Measurements from ENCODE around the gene SPAAR.

DNA sequence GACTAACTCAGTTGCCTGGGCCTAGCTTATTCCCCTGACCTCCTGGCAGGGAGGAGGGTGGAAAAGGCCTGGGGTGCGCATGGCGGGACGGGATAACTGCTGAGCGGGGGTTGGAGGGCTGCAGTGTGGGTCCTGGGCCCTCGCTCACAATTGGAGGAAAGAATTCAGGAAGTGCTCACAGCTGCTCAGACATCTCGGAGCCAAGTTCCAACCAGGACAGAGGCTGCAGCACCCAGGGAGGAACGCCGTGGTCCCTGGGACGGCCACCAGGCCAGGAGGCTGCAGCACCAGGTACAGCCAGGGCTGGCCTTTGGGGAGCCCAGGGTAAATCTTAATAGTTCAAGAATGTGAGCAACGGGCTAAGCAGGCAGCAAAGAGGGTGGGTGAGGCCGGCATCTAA is at the start of gene SPAAR:
- TF ChIP-seq, protein P1, sequence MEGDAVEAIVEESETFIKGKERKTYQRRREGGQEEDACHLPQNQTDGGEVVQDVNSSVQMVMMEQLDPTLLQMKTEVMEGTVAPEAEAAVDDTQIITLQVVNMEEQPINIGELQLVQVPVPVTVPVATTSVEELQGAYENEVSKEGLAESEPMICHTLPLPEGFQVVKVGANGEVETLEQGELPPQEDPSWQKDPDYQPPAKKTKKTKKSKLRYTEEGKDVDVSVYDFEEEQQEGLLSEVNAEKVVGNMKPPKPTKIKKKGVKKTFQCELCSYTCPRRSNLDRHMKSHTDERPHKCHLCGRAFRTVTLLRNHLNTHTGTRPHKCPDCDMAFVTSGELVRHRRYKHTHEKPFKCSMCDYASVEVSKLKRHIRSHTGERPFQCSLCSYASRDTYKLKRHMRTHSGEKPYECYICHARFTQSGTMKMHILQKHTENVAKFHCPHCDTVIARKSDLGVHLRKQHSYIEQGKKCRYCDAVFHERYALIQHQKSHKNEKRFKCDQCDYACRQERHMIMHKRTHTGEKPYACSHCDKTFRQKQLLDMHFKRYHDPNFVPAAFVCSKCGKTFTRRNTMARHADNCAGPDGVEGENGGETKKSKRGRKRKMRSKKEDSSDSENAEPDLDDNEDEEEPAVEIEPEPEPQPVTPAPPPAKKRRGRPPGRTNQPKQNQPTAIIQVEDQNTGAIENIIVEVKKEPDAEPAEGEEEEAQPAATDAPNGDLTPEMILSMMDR (IDR thresholded peaks at IDR 0.05; ENCODE audit: low read length) = no peak
- no peak for TF ChIP-seq EZH2 (IDR thresholded peaks at IDR 0.05; ENCODE audit: borderline replicate concordance, low read length)
